ENCODE measurements around the gene ARRDC4.
"Not testable (repeated sequence)": the region's sequence is repeated elsewhere in the genome, so short reads cannot be mapped to it uniquely, and the experiment has no call there.

Gene ARRDC4

DNA sequence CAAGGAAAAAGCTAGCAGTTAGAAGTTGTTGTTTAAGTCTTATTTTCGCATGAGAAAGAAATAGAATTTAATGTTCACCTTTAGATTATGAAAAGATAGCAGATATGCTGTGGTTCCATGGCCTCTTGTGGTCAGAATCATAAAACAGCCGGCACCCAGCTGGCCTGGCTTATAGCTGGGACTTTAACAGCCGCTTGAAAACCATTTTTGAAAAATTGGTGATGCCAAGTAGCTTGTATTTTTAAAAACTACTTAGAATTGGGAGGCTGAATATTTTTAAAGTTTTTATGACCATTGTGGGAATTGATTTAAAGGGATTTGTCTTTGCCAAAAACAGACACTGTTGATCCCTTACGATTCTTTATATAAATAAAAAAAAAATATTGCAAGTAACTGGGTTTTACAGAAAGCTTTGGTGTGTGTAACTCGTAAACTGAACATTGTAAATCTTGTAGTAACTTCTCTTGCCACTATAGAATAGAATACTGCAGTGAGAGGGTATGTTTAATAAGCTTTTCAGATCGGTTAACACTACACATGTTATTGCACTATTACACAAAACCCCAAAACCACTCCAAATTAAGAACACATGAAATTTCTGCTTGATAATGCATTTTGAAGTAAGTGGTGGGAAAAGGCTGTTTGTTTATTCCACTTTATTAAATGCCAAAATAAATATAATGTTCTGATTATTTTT lies 6.6 kb downstream of the ARRDC4 start:
- no peak for DNase-seq

DNA sequence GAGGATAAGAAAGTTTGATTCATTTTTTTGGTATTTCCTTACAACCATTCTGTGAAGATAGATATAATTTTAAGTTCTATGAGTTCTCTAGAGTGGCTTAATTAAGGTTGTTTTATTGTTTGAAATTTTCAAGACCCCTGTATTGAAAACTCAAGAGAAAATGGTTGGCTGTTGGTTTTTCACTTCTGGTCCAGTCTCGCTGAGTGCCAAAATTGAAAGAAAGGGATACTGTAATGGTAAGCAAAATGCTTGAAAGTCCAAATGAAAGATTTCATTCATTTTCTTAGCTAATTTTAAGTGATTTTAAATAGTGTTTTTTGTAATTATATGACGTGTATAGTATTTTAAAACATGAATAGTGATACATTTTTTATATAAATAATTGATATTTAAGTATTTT lies 7.4 kb downstream of the ARRDC4 start:
- no peak for DNase-seq

DNA sequence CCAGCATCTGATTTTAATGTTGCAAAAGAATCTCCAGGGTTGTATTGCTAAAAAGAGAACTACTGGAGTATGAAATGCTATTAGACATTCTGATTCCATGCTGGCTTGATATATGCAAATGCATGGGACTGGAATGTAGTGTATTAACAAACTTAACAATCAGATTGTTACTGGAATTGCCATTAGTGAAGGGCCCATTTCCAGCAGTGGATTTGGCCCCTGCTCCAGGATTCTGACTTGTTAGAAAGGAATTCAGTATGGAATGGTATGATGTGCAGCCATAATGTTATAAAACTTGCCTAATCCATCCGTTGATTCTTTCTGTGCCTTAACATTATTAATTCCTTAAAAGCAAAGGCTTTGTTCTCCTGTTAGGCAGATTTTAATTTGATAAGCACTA lies 7.9 kb downstream of the ARRDC4 start:
- DNase-seq: no peak

DNA sequence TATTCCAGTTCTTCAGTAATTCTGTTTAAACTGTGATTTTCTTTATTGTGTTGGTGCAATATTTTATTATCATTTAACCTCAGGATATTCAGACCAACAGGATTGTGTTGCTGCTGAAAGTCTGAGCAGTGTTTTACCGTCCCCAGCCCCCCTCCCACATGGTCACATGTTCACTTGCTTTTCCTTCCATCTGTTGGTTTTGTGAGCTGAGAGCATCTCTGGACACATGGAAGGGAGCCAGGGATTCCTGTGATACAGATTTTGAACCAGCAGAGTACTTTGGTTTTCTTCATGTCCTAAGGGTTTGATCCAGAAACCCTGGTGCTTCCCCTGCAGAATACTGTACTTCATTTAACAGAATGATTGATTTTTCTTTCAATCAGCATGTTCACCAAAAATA lies 11.9 kb downstream of the ARRDC4 start:
- DNase-seq: no peak

DNA sequence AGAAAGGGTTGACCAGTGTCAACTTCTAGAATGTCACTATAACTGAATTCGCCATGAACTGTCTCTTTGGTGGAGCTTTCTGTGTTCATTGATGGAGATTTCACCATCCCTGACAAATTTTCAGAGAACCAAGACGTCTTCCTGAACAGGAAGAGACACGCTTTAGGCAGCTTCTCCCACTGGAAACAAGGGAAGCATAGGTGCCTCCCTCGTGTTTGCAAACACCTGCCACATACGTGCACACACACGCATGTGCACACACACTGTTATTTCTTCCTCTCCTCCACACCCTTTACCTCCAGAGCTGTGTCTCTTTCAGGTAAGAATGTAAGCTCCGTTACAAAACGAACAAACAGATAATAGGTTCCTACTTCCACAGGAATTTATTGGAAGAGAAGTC lies 15.6 kb downstream of the ARRDC4 start:
- no peak for DNase-seq

DNA sequence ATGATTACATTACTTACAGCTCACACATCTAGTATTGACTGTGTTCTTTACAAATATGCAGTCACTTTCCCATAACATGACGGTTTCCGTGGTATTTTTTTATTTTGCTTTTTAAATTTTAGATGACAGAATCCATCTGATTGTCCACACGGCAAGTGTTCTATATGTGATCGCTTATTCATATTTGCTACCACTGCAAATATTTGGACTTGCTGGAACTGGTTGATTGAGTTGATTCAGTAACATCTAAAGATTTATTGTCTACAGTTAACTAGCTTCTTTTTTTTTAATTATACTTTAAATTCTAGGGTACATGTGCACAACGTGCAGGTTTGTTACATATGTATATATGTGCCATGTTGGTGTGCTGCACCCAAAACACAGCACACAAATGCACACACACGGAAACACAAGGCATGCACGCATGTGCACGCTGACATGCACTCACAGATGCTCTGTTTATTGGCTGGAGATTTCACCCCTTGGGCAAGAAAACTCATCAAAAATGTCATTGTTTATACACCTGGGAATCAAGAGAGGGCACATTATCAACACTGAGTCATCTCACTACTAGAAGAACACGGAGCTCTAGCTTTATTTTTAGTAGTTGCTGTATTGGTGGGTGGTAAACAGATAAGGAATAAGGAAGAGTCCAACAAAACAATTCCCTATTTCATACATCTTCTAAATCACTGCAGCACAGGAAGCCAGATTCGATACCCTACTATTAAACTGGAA lies 16.4 kb downstream of the ARRDC4 start:
- DNase-seq: no peak

DNA sequence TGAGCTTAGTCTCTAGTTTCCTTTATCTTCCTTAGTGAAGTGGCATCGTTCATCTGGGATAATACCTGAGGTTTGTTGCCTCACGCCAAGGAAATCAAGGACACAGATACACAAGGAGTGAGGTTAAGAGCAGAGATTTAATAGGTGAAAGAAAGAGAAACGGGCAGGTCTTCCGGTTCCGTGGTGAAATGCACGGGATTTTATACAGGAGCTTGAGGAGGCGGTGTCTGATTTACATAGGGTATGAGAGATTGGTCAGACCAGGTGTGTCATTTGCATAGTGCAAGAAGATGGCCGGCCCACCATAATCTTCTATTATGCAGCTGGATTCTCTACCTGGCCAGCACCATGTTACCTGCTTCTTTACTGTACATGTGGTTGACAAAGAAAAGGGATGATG lies 17.2 kb downstream of the ARRDC4 start:
- no peak for DNase-seq

DNA sequence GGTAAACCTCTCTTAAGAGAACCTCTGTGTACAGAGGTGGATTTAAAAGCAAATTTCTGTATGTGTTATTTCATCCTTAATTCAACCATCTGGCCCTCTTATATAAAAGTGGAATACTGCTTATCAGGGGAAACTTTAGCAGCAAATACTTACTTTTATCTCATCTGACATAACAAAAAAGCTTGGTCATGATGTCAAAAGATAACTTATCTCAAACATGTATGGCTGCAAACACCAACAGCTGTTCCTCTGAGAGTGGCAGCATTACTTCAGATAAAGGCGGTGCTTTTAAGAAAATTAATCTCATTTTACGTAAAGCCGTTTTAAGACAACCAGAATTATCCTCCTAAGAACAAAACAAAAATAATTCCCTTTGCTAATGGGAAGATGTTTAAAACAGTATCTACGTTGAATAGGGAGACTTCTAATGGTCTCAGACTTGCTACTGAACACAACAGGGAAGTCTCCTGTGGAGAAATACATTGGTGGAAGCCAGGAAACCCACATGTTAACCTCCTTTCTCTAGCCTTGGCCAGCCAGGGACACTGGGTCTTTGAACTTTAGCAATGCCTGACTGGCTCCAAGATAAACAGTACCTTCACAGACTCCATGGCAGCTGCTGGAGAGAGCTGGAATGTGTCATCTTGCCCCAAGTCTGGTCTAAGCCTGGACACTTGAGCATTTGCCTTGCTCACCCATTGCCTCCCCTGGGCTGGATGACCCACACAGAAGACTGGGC lies 18.1 kb downstream of the ARRDC4 start:
- DNase-seq: no peak

DNA sequence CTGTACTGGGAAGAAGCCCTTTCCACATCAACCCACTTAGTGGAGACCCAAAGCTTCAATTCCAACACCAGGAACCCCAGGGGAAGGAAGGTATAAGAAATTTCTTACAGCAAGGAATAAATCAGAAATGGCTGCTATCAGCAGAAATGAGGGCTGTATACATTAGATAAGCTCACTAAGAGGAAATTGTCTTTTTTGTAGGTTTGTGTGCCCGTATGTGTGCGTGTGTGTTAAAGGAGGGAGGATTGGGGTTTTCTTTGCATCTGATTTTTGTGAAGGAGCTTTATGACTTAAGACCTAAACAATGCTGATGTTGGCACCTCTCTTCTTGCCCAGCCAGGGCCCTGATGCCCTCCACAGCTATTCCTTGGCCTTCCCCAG lies 18.6 kb downstream of the ARRDC4 start:
- DNase-seq: no peak

DNA sequence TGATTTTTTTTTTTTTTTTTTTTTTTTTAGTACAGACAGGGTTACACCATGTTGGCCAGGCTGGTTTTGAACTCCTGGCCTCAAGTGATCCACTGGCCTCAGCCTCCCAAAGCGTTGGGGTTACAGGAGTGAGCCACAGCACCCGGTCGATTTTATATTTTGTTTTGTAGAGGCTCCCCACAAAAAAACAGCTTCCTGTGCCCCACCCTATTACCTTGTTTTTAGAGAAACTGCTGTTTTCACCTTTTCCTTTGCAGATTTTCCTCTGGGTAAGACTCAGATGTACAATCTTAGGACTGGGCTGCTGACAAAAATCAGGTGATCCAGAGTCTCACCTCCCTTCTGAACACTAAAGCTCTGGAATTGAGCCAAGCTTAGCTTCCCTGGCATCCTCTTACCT lies 20.6 kb downstream of the ARRDC4 start:
- no peak for DNase-seq

DNA sequence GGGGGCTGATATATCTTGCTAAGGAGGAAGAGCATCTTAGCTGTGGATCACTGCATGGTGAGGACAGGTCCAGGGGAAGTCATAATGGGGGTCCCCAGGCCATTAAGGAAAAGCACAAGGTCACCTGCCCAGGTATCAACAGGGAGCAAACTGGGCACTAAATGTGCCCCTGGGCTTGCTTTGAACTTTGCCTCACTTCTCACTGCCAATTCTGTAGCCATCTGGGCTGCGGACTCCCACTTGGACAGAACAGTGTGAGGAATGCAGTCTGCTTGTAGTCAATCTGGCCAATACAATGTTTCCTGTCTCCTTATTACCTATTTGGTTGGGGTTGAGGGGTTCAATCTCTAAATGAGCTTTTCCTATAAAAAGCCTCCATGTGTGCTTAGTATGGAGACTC lies 21.3 kb downstream of the ARRDC4 start:
- DNase-seq: no peak

DNA sequence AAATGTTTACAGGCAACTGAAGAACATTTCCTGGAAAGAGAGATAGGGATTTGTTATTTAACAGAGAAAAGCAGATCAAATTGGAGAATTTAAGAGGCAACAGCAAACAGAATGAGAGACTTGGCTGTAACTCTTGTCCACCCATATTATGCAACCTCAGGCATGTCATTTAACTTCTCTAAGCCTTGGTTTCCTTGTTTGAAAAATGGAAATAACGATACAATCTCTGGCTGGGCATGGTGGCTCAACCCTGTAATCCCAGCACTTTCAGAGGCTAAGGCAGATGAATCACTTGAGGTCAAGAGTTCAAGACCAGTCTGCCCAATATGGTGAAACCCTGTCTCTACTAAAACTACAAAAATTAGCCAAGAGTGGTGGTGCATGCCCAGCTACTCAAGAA lies 23.7 kb downstream of the ARRDC4 start:
- no peak for DNase-seq

DNA sequence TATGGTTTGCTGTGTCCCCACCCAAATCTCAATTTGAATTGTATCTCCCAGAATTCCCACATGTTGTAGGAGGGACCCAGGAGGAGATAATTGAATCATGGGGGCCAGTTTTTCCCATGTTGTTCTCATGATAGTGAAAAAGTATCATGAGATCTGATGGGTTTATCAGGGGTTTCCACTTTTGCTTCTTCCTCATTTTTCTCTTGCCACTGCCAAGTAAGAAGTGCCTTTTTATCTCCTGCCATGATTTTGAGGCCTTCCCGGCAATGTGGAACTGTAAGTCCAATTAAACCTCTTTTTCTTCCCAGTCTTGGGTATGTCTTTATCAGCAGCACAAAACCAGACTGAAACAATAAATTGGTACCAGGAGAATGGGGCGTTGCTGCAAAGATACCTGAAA lies 25.5 kb downstream of the ARRDC4 start:
- DNase-seq: not testable (repeated sequence)

DNA sequence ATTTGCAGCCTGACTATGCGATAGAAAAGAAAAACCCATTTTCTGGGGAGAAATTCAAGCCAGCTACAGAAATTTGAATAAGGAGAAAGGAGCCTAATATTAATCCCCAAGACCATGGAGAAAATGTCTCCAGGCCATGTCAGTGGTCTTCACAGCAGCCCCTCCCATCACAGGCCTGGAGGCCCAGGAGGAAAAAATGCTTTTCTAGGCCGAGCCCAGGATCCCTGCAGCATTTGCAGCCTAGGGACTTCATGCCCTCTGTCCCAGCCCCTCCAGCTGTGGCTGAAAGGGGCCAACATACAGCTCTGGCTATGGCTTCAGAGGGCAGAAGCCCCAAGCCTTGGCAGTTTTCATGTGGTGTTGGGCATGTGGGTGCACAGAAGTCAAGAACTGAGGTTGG lies 26.3 kb downstream of the ARRDC4 start:
- DNase-seq: no peak

DNA sequence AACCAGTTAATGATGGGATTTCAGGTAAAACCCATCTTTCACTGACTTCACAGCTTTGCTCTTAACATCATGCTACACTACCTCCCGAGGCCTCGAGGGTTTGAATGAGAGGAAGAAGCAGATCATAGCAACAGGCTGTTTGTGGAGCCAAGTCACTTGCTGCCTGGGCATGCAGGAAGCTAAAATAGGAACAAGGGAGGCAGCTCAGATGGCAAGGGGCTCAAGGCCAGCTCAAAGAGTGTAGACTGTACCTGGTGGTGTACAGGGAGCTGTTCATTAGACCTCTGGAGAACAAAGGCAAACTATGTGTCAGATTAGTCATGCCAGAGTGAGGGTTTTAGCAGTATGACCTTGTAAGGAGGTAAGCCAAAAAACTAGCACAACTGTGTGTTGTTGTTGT lies 28.8 kb downstream of the ARRDC4 start:
- no peak for DNase-seq

DNA sequence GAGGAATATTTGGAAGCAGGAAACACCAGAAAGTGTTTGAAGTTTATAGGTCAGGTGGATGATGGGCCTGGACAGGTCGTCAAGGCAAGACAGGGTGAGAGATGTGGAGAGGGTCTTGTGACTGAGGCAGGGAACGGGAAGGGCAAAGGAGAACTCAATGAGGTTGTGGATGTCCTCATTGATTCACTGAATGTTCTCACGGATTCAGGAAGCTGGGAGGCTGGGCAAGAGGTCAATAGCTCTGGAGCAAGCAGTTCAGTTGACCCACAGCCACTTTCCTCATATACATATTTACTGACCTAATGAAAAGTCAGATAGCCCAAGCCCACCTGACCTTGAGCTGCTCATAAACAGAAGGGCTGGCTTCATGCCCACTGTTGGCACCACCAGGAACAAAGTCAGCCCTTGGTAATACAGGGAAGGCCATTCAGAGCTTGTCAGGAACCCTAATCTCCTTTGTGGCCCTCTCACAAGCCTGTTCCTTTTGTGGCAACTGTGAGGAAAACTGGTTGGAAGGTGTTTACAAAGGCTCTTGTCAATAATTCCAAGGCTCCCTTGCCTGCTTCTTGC lies 31.6 kb downstream of the ARRDC4 start:
- no peak for DNase-seq

DNA sequence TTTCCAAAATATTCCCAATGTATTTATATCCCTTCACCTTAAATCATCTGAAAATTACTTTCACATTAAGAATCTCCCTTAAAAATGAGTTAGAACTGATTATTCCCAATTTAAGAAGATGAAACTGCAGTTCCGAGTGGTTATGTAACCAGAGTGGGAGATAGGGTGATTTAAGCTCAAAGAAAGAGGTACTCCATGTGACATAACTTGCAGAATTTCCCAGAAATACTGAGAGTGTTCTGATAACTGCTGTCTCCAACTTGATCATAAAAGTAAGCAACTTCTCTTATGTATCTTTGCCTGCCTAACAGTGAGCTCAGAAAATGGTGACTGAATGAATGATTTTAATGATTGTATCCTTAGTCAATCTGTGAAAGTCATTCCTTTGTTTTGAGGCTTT lies 32.3 kb downstream of the ARRDC4 start:
- DNase-seq: no peak

DNA sequence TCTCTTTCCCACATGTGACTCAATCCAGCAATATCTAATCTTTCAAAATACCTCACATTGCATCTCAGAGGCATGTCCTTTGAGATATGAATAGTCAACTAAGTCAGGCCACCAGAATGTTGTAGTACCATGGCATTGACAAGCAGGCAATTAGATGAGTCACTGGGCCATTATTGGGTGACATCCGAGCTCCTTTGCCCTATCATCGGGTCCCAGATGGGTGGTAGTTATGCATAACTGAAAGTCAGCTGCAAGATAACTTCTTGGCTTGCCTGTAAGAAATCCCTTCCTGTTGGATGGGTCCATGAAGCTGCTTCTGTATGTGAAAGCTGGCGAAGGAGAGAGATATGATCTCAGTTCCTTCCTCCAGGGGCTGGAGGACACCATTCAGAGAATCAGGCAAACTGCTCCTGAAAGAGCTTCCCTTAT lies 32.8 kb downstream of the ARRDC4 start:
- DNase-seq: no peak

DNA sequence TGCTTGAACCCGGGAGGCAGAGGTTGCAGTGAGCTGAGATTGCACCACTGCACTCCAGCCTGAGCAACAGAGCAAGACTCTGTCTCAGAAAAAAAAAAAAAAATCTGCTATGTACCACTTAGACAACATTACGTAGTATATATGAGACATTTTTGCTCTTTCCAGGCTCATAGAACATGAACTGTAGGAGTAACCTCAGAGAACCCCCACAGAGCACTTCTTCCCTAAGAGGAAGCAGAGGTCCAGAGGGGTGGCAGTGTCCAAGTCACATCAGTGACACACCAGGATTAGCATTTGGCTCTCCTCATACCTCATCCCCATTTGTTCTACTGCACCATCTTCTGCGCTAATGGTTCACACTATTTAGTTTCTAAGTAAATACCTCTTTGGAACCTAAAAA lies 33.7 kb downstream of the ARRDC4 start:
- DNase-seq: no peak

DNA sequence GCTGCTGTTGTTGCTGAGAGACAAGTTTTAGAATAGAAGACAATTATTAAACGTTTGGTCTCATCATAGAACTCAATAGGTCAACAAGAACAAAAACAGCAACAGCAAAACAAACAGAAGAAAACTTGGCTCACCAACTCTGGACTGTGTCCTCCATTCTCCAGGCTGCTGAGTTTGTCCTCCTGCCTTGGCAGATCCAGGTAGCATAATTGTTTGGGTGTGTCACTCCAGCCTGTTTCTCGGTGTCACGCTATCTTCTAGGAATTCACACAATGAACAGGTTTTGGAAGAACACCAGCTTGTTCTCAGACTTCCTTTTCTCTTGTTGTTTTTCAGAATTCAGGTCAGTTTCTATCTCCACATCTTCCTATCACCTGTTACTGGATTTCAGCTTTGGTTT lies 34.7 kb downstream of the ARRDC4 start:
- DNase-seq: no peak

DNA sequence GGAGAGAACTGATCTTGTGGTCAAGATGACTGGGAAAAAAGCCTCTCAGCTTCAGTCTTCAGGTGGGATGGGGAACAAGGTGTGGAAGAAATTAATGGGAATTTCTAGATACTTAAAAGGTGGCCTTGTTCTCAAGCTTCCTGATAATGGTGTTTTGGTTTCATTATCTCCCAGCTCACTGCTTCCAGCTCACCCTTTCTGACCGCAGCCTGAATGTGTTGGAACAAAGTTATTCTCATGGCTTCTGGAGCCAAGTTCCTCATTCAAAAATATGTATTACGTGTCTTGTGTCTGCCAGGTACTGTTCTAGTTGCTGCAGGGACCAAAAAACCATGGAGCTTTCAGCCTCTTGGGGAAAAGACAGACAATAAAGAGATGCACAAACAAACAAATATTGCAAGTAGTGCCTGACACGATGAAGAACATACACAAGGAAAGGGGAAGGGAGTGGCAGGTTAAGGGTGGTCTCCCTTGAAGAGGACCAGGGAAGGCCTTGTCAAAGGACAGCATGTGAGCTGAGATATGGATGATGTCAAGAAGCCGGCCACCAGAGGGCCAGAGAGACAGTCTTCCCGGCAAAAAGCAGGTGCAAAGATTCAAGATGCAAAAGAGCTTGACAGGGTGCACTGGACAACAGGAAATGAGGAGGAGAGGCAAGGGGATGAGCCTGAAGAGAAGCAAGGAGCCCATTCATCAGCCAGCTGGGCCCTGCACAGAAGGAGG lies 35.5 kb downstream of the ARRDC4 start:
- DNase-seq: peak; percentile 2 to 39

DNA sequence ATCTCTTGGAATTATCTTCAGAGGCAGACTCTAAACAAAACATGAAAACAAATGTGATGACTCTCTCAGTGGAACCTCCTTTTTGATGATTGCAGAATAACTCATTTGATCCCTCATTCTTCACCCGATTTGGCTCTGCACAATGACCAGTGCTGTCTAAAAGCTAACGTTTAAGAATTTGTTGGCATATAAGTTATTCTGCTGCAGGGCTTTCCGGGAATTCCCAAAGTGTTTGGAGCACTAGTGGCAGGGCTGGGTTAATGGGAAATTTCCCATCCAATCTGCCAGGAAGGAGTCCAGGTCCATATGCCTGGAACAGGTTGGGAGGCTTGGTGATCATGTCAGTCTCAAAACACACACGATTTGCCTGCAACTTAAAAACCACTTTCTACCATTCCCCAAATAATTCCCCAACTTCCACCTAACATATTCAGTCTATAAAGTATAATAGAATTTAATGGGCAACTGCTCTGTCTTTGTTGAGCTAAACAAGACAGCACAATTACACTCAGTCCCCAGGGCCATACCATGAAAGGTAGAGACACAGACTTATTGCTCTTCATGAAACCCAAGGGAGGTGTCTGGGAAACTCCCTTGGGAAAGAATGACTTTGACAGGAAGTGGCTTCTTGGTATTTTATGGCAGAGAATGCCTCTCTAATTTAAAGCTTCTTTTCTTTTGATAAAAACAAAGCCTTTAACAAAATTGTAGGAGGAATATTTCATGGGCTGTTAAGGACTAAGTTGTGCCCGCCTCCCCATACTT lies 38.0 kb downstream of the ARRDC4 start:
- no peak for DNase-seq
